NB4 (cell line): ENCODE results near the gene HOXC12.

ENCODE experiments used
- DNase-seq: peaks from one replicate; pipeline ENCODE4 v3.0.0; 2010; ENCODE audit warnings: low read depth
- H3K4me3 ChIP-seq: one replicate; pipeline ENCODE4 v1.5.1; 2011; ENCODE audit warnings: mild to moderate bottlenecking, low read depth, low read length, moderate library complexity
- CTCF ChIP-seq: IDR thresholded peaks from one replicate; pipeline ENCODE4 v1.5.1; 2012; ENCODE audit warnings: low read depth, low read length
- MAX ChIP-seq: IDR thresholded peaks from 2 replicates; pipeline ENCODE4 v1.6.1; 2011; ENCODE audit warnings: low read depth, low read length
- MYC ChIP-seq: IDR thresholded peaks from 2 replicates; pipeline ENCODE4 v1.6.1; 2011; ENCODE audit warnings: low read depth, low read length
- POLR2A ChIP-seq: IDR thresholded peaks from 2 replicates; pipeline ENCODE4 v1.6.1; 2011; ENCODE audit warnings: mild to moderate bottlenecking; ENCODE audit not compliant: insufficient read length; ENCODE audit errors: extremely low read depth

HOXC12 gene

GRCh38 chr12:53973236-53974042 lies 18.7 kb downstream of the HOXC12 start:
- DNase-seq = peak; percentile 58
- TF ChIP-seq MAX (no peak), CTCF (no peak), POLR2A (no peak), MYC (no peak)
- H3K4me3 ChIP-seq = peak overlapping the region; percentile 66

- TF ChIP-seq MAX (peak; percentile 6; the same call in 1 of the 2 replicates), POLR2A (peak; percentile 51), MYC (0 out of 2 replicates have a peak, but pooled peaks have one; percentile 6), CTCF (no peak)
- peak; percentile 76 for DNase-seq
- H3K4me3 ChIP-seq = peak within 1 kb of the TSS; percentile 66
These were observed 19.7 kb downstream of the HOXC12 start, which contains the start of gene HOTAIR for GRCh38 chr12:53974084-53975063. Gene HOTAIR (minus strand): TSS chr12:53974954.

GRCh38 chr12:53975064-53975471 lies 20.4 kb downstream of the HOXC12 start:
- TF ChIP-seq POLR2A = no peak
- no peak for TF ChIP-seq CTCF
- TF ChIP-seq MYC = no peak
- no peak for TF ChIP-seq MAX
- no peak for DNase-seq
- no peak overlapping the region for H3K4me3 ChIP-seq

- no peak overlapping the region for H3K4me3 ChIP-seq
- TF ChIP-seq POLR2A (no peak), CTCF (no peak), MYC (no peak), MAX (no peak)
- DNase-seq = no peak
These were observed 20.9 kb downstream of the HOXC12 start for GRCh38 chr12:53975479-53976152.

- no peak for DNase-seq
- no peak overlapping the region for H3K4me3 ChIP-seq
- TF ChIP-seq POLR2A (no peak), MAX (no peak), CTCF (no peak), MYC (no peak)
These were observed 21.6 kb downstream of the HOXC12 start for GRCh38 chr12:53976172-53976822.
